Limb (tissue), 2 donors: ENCODE data around the gene EMP1.
A peak's percentile ranks its signal among the peaks of the same experiment; 100 is the strongest.

Experiments used
- DNase-seq, 2 donors: peaks; one replicate each; pipeline ENCODE4 v3.0.0-alpha.2; 2016; ENCODE audit errors: extremely low spot score in 2 of 2

EMP1 gene

GRCh38 chr12:13222076-13222475 lies 25.6 kb downstream of the EMP1 start:
- DNase-seq = no peak

GRCh38 chr12:13223179-13223804 lies 26.8 kb downstream of the EMP1 start:
- DNase-seq = no peak

GRCh38 chr12:13223941-13224340 lies 27.4 kb downstream of the EMP1 start:
- DNase-seq = no peak

DNA sequence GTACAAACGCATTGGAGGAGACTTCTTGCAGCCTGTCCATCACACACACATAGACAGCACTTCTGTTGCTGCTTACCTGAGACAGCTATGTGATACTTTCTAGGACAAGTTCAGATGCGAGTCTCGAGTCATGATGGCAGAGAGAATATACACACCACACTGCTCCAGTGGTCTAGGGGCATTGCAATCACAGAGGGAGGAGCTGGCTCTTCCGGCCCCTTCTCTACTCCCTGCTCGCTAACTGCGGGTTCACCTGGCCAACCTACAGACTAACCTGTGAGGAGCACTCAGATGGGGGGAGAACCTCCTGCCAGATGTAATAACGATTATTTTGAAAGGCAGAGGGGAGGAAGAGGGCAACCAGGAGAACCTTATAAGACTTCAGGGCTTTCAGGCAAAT lies 30.7 kb downstream of the EMP1 start:
- no peak for DNase-seq

- no peak for DNase-seq
Measured at GRCh38 chr12:13228579-13228978, 32.1 kb downstream of the EMP1 start.

DNA sequence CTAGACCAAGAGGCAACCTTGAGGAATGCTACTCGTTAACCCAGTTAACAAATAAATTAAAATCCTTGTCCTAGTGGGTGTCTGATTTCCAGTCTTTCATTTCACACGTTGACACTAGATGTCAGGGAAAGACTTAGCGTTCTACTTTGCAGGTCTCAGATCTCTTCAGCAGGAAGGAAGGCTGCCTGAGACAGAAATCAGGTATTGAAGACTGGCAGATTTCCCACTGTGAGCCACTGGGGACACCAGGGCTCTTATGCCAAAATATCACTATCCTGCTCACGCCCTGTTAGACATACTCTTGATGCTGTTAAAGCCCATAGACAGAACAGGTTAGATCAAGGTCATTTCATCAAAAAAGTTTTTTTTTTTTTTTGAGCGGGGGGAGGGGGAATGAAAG lies 33.0 kb downstream of the EMP1 start:
- no peak for DNase-seq

DNA sequence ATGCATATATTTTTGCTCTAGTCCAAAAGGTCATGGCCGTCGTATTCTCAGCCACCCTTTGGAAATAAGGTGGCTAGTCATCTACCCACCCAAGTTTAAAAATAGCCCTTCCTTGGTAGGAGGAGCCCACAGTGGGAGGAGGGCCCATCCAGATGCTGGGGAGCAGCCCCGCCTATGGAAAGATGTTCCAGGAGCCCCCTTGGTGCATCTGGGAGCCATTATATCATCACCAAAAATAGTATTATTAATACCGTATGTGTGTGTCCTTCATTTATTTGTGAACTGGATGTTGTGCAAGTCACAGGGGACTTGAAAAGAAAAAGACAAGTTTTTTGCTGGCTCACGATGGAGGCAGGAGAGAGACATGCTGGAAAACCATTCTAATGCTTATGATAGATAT lies 34.0 kb downstream of the EMP1 start:
- DNase-seq = peak in 1 of 2 donors; percentile 22

- DNase-seq = peak; percentile 52 to 57
Measured at GRCh38 chr12:13233830-13234641, 37.5 kb downstream of the EMP1 start.

DNA sequence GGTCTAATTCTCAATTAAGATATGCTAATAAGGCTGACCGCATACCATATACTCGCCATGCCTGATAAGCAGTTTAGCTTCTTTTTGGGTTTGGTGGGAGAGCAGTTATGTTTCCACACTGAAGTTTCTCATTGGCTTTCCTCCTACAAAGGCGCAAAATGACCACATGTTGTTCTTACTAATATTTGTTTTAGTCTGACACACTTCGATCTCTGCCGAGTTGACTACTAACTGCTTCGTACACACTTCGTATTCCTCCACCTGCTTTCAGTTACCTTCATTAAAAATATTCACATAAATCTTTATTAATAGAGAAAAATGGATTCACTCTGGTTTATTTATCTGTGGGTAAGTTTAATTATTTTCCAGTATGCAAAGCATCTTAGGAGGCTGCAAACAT lies 41.7 kb downstream of the EMP1 start:
- no peak for DNase-seq

- DNase-seq = no peak
Measured at GRCh38 chr12:13241833-13242488, 45.4 kb downstream of the EMP1 start.

DNA sequence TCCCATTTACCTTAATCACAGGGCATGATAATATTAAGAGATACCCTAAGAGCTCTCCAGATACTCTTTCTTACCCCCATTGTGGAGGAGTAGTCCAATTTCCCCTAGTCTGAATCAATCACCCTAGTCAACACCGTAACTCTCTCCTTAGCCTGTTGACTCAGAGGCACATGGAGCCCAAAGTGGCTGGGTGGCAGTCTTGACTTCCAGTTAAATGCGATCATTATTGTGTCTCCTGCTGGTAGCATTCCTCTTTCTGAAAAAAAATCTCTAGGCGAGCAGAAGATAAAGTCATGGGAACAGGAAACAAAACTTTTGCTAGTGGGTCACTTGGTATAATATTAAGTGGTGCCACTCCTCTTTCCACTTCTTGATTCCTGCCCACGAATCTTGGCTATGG lies 46.4 kb downstream of the EMP1 start:
- DNase-seq = no peak

- DNase-seq = no peak
Measured at GRCh38 chr12:13243516-13244070, 47.1 kb downstream of the EMP1 start.

DNA sequence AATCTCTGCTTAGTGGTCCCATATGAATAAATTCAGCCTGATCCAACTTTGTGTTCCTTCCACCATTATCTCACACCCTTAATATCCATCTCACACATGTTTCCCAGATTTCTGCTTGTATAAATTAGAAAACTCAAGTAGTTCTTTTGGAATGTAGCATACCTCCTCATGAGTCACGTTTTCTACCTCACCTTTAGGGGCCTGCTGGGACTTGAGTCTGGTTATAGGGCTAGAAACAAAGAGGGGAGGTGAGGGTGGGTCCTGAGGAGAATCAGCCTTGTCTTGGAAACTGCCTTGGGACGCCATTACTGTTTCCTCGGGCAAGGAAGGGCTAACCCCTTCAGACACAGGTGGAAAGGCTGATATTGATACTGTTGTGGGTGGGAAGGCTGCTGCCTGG lies 51.1 kb downstream of the EMP1 start:
- DNase-seq = no peak

DNA sequence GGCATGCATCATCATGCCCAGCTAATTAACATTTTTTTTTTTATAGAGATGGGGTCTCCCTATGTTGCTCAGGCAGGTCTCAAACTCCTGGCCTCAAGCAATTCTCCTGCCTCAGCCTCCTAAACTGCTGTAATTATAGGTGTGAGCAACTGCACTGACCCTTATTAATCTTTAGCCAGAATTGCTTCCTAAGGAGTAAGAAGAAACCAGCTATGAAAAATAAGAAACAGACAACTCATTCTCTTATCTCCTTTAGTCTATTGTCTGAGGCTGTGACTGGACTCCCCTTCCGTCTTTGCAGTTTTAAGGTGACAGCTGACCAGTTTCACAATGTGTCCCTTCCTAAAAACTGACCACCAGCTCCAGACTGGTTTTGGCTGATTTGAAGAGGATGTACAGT lies 52.4 kb downstream of the EMP1 start:
- no peak for DNase-seq

- no peak for DNase-seq
Measured at GRCh38 chr12:13250416-13250815, 53.9 kb downstream of the EMP1 start.

DNA sequence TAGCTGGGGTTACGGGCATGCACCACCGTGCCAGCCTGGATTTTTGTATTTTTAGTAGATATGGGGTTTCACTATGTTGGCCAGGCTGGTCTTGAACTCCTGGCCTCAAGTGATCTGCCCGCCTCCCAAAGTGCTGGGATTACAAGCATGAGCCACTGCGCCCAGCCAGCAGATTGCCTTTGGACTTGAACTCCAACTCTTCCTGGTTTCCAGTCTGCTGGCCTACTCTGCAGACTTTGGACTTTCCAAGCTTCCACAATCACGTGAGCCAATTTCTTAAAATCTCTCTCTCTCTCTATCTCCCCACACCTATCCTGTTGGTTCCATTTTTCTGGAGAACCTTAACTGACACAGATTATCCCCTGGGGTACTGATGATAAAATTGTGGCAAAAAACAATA lies 55.0 kb downstream of the EMP1 start:
- no peak for DNase-seq

GRCh38 chr12:13252024-13252423 lies 55.5 kb downstream of the EMP1 start:
- no peak for DNase-seq

GRCh38 chr12:13252616-13253015 lies 56.1 kb downstream of the EMP1 start:
- no peak for DNase-seq

DNA sequence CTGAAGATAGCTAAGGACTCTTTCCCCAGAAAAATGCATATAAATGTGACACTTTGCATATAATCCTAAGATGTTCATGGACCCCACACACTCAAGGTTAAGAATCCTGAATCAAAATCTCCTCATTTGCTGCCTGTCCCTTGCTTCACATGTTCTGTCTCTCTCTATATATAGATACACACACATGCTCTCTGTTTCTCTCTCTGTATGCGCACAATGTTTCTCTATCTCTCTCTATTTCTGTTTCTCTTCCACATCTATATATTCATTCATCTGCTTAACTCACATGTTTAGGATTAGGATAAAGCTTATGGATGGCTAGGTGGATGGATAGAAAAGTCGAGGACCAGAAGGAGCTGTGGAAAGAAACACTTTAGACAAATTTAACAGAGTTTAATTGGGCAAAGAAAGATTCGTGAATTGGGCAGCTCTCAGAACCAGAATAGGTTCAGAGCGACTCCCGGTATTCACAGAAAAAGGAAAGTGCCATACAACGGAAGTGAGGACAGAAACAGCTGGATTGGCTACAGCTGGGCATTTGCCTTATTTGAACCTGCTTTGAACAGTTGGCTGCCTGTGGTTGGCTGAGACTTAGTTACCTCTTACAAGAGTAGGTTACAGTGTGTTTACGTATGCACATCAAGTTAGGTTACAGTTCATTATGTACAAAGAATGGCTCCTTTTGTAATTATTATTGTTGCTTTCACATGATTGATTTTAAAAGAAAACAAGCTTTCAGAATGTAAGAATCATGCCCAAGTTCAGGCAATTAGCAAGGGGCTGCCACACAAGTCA lies 57.6 kb downstream of the EMP1 start:
- no peak for DNase-seq

DNA sequence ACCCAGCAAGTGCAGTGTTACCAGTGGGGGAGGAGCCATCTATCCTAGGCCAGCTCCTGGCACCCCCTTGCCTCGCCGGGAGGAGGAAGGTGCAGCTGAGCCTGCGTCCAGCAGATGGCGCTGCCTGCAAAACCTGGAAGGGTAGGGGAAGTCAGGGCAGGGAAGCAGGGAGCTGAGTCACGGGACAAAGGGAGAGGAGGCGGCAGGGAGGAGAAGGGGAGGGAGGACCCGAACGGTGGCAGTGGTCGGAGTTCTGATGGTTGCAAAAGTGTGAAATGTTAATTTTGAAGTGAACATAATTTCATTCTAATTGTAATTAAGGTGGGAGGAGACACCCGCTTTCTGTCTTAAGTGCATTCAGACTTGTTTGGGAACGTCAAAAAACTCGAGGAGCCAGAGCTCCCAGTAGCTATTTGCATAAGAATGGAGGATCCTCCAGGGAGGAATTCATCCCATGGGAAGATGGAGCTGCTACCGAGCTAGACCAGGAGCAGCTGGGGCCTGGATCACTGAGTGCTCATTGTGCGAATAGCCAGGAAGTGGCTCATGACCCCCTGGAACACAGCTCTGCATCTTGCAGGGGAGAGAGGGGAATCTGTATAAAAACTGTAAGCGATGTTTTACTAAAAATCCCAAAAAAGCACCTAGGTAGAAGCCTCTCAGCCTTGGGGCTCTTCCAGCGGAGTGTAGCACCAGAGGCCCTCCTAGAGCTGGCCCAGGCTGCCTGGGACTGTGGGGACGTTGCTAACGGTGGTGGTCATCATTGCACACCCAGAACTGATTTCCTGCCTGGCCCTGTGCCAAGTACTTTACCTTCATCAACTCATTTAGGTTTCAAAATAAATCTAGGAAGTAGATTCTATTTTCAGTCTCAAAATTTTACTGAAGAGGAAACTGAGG lies 59.5 kb downstream of the EMP1 start:
- peak; percentile 92 to 95 for DNase-seq

DNA sequence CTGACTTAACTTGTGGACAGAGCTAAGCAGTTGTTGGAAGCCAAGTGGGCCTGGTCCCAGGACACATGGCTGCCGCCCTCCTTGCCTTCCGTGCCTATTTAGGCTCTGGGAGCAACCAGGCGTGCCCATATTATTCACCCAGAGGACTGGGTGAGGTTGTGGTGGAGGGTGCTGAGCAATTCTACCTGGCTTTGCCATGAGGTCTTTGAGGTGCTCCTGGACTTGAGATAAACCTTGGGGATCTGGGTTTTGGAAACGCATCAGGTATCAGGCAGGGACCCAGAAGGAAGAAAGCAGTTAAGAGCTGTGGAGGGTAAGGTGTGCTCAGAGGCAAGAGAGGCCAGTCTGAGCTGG lies 60.1 kb downstream of the EMP1 start:
- no peak for DNase-seq
